GM19372 (cell line): Measurements from ENCODE around the gene LHFPL2.

Experiments used
- ATAC-seq: cut with Tn5 transposase; IDR thresholded peaks from one replicate; pipeline ENCODE4 v1.9.1; 2021; ENCODE audit warnings: mild to moderate bottlenecking, low read depth, moderate library complexity; ENCODE audit not compliant: unreplicated experiment

Gene LHFPL2

DNA sequence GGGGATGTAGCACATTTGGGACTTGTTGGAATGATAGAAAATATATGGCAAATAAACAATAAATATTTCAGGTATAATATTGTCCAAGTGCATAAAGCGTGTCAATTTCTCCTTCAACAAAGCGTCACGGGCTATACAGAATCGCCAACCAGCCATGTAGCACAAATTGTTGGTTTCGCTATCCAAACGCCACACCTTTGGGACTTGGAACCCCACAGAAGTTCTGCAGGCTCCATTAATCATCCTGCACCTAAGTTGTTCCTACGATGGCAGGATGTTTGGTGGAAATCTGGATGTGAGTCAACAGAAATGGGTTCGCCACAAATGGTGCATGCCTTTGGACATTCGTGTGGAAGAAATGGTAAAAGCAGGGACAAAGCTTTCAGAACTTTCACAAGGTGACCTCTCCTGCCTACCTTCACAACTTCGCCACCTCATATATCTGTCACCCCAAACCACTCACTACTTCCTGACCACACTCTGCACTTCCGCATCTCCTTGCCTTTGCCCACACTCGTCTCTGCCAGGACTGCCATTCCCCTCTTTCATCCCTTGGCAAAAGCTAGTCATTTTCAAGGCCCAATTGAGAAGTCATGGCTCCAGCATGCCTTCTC, 95.7 kb downstream of the LHFPL2 start:
- ATAC-seq = no peak

DNA sequence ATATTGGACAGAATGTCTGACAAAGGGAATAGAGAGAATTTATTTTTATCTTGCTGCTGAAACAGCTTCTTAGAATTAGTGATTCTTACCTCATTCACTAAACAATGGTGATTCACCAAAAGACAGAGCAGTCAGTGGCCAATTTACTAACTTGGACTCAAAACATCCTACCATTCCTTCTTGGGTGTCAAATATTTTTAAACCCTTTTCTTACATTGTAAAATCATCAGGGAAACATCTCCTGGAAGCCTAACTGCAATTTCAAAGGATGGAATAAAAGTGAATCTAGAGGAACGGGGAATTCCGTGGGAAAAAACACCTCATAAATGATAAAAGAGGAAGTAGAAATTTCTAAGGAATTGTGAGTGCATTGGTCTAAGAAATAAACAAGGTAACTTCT, 97.7 kb downstream of the LHFPL2 start:
- ATAC-seq = no peak

DNA sequence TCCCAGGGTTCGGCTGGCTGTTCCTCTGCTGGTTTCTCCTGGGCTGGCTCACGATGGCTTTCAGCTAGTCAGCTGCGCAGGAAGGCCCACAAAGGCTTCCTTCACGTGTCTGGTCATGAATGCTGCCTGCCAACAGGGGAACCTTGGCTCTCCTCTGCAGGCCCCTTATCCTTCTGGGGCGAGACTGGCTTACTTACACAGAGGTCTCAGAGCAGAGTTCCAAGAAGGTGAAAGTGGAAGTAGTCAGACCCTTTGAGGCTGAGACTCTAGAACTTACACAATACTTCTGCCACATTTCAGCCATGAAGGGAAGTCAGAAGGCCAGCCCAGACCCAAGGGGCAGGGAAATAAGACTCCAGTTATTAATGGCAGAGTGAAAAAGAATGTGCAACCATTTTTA, 99.5 kb downstream of the LHFPL2 start:
- ATAC-seq = no peak

DNA sequence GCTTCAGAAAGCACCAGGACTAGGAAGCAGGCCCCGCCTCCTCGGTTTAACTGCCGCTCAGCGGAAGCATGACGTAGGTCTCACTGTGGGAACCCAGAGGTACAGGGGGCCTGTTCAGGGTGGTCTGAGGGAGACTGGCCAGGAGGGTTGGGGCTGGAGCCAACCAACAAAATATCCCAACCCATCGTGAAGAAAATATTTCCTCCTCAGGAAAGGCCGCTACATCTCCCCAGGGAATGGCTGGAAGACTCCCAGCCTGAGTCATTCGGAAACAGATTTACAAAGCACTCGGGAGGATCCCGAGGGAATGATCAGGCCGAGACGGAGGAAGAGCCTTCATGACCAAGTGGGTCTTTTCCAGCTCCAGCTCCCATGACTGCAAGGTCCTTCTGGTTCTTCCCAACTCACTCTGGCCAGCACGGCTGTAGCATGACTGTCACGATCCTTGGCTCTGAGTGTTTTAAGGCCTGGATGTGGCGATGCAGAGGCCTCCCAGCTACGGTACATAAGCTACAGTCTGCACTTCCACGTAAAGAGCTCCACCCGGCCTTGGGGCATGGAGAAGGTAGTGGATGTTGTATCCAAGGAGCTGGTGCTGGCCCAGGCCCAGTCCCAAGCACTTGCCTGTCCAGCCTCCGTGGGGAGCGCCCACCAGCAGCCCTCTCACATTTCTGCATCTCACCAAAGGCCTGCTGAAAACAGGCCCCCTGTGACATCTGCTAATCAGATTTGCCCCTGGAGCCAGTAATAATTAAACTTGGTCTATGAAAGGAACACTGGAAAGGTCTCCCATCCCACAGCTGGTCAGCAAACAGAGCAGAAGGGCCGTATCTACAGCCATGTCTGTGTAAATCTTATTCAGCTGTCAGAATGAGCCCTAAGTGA, 100.6 kb downstream of the LHFPL2 start:
- ATAC-seq = no peak

DNA sequence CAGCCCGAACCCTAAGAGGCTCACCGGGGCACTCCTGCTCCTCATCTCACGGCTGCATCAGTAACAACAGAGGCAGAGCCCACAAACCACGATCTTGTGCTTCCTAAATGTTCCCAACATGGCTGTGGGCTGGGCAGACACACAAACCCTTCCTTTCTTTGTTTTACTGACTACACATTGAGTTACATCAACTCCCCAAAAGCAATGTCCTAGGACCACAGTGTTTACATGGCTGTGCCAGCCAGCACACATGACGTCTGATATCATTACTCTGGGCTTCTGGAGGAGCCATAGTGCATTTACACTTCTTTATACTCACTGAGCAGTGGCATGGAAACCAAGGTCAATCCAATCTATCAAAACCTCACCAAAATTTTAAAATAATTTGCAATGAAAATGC, 101.4 kb downstream of the LHFPL2 start:
- ATAC-seq = no peak

DNA sequence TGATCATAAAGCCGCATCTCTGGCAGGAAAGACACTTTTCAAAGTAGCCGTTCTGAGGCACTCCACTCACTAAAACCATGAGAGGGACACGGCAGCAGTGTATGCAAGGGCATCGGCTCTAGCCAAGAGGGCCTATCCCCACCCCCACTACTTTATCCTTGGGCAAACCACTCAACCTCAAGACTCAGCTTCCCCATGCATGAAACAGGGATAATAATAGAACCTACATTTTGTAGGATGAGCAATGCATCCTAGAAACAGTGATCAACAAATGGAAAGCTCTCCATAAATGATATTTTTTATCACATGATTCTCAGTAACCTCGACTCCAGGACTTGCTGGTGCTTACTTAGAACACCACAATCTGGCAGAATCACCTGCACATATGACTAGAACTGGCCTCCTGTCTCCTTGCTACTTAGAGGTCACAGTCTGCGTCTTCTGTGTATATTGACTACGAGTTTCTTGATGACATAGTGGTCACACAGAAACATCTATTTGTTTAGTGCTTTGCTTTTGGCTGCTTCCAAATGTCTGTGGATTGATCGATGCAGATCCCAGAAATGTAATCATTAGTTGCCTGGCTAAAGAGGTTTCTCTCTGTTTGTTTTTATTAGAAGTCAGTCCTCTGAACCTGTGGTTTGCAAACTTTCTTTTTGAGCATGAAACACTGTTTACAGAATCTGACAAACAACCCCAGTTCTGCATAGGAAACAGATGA, 102.1 kb downstream of the LHFPL2 start:
- ATAC-seq = no peak

DNA sequence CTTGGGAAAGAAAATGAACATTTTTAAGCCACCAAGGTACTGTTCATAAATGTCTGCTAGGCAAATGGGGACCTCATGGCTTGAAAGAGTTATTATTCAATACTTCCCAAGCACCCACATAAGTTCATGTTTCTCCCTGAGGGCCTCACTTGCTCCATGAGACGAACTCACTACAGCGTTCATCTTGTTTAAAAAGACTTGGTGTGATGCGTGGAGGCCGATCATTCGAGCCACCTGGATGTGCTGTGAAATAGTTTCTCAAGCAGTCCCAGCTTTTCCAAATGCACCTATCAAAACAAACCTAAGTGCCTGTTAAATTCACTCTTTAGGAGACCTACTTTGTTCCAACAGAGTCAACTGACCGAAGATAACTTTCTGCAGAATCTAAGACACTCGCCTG, 103.2 kb downstream of the LHFPL2 start:
- ATAC-seq = no peak

DNA sequence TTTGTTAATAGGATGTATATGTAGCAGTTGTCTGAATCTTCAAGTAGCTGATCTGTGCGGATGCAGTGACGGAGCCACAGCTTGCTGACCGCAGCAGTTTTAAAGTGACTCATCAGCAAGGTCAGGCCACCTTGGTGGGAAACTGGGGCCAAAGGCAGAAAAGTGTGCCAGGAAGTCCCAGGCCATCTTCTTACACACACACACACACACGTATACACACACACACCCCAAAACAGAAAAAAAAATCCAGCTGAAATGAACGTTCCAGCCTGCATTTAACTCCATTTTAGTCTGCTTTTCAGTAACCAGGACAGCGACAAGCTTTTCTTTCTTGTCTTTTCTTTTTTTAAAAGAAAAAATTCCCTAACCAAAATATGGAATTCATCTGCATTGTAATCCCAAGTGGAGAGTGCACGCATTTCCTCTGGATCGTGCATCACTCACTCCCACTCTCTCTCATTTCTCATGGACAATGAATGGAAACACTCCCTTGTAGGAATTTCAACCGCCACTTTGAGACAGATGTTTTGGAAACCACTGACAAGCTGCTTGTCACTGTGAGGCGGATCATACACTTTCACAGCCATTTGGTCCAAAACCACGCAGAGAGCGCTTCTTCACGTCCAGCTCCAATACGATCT, 103.9 kb downstream of the LHFPL2 start:
- ATAC-seq = no peak

DNA sequence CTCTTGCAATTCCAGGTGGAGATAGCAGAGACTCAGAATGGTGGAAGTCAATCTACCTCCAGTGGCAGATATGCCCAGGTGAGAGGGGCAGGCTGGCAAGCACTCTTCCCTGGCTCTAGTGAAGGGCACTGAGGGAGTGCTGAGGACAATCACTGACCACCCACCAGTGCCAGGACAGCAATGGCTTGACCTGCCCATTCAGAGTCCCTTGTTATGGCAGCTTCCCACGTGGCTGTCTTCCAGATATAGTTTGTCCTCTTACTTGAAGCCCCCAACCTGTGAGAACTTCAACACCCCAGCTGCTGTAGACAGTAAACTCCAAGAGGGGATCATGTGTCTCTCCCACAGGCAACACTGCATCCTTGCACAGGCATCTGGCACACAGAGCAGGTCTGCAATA, 104.7 kb downstream of the LHFPL2 start:
- ATAC-seq = no peak

DNA sequence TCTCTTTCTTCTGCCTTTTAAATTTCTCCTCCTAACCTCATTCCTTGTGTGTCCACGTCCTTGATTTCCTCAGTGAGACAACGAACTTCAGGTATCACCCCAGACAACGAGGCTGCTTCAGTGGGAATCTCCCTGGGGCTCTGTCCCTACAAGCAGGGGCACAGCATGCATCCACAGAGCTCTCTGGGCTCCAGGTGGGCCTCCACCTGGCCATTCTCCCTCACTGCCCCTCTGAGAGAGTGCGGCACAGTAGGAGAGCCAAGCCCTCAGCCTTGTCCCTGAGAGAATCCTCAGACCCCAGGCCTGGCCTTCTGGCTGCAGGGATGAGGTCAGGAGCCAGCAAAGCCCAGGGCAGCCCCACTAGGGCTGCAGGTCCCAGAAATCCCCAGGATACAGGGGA, 105.3 kb downstream of the LHFPL2 start:
- ATAC-seq = no peak

DNA sequence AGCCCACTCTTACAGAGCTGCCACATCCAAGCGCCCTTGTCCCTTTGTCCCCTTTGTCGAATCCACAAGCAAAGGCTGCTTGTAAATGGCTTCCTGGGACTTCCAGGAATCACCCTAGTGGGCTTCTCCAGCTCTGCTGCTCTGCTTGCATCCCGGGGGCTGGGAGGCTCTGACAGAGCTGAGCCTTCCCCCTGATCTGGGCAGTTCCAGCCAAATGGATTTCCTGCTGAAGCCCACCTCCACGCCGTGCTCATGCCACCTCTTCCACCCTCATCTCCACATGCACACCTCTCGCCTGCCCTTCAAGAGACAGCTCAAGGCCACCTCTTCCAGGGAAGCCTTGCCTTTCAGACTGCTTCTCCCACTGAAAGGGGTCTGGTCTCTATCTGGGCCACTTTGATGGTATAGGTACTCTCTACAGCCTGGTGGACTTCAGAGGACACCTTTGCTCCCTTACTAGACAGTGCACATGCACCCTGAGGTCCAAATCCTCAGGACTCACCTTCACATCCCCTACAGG, 106.2 kb downstream of the LHFPL2 start:
- no peak for ATAC-seq

DNA sequence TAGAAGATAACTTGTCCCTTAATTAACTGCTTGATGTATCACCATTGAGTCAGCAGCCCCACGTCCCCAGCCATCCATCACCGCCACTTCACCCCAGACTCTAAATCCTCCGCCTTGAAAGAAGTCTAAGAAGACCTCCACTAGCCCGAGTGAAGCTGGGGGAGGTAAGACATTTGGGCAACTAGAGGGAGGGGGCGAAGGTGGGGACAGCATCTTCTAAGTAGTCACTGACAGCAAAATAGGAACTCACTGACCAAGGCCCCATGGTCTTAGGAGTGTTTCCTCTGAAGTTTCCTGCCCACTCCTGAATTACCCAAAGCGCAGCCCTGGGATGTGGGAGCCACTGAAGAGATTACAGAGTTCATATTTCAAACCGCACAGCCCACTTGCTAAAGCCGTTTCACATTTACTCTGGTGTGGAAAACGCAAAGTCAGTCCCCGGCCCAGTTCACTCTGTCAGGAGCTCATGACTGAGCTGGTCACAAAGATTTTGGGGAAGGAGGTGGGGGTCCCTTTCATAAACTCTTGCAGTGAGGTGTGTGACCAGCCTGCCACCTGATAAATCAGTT, 107.4 kb downstream of the LHFPL2 start:
- ATAC-seq = no peak

DNA sequence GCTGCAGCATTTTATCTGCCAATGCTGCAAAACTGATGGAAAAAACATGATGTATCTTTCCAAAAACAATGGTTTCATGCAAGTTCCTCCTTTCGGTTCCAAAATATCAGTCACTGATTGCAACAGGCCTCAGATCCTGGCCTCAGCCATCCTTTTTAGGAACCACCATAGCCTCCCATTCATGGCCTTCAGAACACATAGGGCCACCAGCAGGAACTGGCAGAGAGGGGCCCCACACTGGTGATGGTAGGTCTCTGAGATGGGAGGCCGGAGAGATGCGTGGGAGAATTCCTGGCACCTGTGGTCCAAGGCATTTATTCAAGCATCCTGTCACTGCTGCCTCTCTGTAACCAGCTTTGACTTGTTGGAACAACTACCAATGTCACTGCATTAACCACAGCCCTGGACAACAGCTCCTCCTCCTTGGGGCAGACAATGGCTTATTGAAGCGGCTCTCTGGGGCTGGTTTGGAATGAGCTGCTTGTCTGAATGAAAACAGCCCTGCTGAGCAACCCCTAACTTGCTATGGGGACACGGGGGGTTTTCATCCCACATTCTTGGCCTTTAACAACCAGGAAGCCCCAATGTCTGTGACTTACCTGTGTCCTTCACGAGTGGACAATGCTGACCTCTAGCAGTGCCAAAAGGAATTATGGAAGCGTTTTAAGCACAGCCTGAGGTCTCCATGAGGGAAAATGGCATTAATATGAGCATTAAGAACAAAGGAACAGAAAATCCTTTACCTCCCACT, 108.1 kb downstream of the LHFPL2 start:
- no peak for ATAC-seq

DNA sequence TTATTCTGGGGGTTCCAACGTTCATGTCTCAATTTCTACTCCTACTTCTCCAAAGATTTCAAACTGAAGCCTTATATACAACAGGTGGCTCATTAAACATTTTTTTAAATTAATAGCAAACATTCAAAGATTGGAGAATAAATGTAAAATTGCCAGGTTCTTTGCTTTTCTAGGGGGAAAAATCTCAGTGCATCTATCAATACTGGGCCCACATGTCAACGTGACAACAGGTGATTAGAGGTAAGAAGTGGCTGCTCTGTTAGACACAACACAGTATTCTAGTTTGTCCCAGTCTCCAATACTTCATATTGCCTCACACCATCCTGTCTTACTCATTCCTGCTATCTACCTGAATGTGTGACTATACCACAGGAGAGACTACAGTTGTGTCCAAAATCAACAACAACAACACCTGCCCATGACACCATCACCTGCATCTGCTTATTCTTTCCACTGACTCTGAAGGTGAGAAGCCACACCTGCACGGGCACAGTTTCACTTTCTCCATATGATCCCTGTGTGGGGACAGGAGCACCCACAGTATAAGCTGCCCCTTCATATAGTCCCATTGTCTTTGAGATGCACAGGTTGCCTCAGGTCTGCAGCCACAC, 110.2 kb downstream of the LHFPL2 start:
- no peak for ATAC-seq

DNA sequence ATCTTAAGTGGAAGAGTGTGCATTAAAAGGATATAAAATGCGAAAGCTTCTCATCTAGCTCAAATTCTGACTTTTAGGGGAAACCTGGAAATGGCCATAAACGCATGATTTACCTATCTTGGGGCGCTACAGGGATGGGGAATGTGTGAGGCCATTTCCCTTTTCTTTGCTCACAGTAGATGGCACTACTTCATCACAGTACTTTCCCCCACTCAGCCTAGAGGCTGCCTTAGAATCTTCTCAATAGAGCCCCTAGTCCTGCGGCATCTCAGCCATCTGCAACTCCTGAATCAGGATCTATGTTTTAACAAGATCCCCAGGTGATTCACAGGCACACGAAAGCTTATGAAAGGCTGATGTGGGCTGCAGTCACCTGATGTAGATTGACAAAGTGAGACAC, 110.8 kb downstream of the LHFPL2 start:
- no peak for ATAC-seq

DNA sequence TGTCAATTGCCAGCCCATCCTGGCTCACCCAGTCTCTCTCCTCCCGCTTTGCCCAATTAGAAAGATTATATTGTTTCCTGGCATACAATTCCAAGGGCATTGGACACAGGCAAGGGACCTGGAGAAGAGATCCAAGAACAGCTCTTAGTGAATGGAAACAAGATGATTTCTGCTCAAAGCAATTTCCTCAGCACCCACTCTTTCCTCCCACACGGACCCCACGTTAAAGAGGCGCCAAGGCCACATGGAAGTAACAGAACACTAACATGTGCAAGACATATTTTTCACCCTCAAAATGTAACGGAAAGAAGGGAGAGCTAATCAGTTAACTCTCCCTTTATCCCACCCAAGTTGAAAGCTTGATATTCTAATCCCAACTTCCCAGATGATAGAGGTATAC, 111.2 kb downstream of the LHFPL2 start:
- no peak for ATAC-seq

DNA sequence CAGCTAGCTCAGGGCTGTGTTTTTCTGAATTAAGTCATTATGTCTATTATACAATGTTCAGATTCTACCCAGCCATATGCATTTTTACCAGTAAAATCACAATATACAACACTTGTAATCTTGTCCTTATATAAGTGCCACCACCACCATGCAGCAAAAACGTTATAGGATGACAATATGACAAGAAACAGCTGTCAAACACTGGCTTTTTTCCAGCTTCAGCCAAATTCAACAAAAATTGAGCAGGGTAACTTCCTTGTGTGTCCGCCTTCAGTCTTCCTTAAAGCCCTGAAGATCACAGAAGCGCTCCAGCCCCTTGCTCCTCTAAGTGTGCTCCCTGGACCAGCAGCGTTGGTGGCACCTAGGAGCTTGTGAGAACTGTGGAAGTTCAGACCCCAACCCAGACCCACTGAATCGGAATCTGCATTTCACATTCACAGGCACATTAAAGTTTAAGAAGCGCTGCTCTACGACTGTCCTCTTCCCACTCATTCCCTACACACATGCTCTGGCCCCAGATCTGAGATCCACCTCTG, 111.8 kb downstream of the LHFPL2 start:
- ATAC-seq = no peak

DNA sequence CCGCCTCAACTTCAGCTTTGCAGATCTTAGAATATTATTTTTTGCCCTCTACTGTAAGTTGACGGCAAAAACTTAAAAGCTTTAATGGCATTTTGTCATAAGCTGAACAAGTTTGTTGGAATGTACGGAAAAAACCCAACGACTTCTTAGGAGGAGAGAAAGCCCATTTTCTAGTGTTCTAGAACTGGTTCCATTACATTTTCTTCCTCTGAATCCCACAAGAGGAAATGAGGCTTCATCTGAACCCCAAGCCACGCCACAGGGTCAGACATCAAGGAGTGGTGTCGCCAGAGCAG, 113.7 kb downstream of the LHFPL2 start:
- ATAC-seq = no peak

DNA sequence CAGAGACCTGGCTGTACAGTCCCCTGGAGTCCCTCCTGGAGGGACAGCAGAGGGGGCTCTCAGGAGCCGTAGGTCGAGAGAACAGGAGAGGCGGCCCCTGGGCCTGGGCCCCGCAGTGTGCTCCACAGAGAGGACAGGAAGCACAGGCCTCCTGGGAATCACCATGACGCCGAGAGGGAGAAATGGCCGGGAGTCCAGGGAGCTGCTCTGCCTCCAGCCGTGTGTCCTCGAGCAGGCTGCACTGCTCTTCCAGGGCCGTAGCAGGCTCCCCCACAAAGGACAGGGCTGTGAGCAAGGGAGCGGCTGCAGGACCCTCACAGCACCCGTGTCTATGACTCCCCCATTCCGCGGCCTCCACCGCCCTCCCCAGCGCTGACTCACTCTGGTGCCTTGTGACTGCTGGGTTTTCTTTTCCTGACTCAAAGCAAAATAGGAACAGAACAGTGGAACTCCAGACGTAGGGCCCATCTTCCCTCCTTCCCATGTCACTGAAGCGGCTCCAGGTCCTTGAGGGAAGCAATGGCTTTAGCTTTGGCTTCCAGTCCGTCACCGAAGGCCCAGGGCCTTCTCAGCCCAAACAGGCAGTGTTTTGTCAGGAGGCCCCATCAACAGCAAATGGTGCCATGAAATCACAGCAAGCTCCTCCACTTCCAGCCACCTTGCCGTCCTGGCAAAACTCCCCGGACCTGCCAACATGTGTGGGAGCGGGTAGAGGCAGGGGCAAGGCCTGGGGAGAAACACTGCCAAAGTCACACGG, 114.2 kb downstream of the LHFPL2 start:
- no peak for ATAC-seq
